GM19239 (cell line): ENCODE results near the gene MUC5AC.
"Not testable (repeated sequence)": the region's sequence is repeated elsewhere in the genome, so short reads cannot be mapped to it uniquely, and the experiment has no call there.

Experiments used
- DNase-seq: peaks from one replicate; pipeline ENCODE4 v3.0.0; 2011; ENCODE audit warnings: low spot score; ENCODE audit not compliant: insufficient read length
- FAIRE-seq: peaks from 2 replicates; lab custom pipeline; 2011; peaks lifted over from hg19 to GRCh38; lab: Jason Lieb, UNC

Gene MUC5AC

GRCh38 chr11:1140642-1141490, 16.9 kb upstream of the MUC5AC start:
- DNase-seq (no peak), FAIRE-seq (no peak)

- FAIRE-seq, result no peak
Measured at GRCh38 chr11:1146365-1146764, 11.4 kb upstream of the MUC5AC start.

GRCh38 chr11:1147792-1148191, 10.0 kb upstream of the MUC5AC start:
- no peak for FAIRE-seq

More at GRCh38 chr11:1146365-1146764, 11.4 kb upstream of the MUC5AC start:
- no peak for DNase-seq

GRCh38 chr11:1148752-1149180, 9.0 kb upstream of the MUC5AC start:
- FAIRE-seq (no peak), DNase-seq (no peak)

More at GRCh38 chr11:1147792-1148191, 10.0 kb upstream of the MUC5AC start:
- DNase-seq, result no peak

GRCh38 chr11:1149545-1149944, 8.2 kb upstream of the MUC5AC start:
- no peak for DNase-seq
- no peak for FAIRE-seq

GRCh38 chr11:1150116-1150515, 7.6 kb upstream of the MUC5AC start:
- no peak for DNase-seq
- FAIRE-seq, result no peak

GRCh38 chr11:1150769-1151365, 6.9 kb upstream of the MUC5AC start:
- FAIRE-seq (no peak), DNase-seq (no peak)

GRCh38 chr11:1151366-1152315, 6.1 kb upstream of the MUC5AC start:
- FAIRE-seq (no peak), DNase-seq (no peak)

- FAIRE-seq (no peak), DNase-seq (no peak)
Measured at GRCh38 chr11:1152316-1153104, 5.2 kb upstream of the MUC5AC start.

GRCh38 chr11:1153105-1153950, 4.4 kb upstream of the MUC5AC start:
- DNase-seq, result no peak
- FAIRE-seq, result no peak

GRCh38 chr11:1153951-1154493, 3.7 kb upstream of the MUC5AC start:
- no peak for FAIRE-seq
- no peak for DNase-seq

- DNase-seq, FAIRE-seq: not testable (repeated sequence)
Measured at GRCh38 chr11:1154656-1155055, 3.1 kb upstream of the MUC5AC start.

GRCh38 chr11:1155274-1155693, 2.5 kb upstream of the MUC5AC start:
- FAIRE-seq (no peak), DNase-seq (no peak)

GRCh38 chr11:1156506-1157340, 1.0 kb upstream of the MUC5AC start:
- FAIRE-seq, result no peak

GRCh38 chr11:1157341-1157644, 460 bp upstream of the MUC5AC start:
- FAIRE-seq, result no peak
- no peak for DNase-seq

More at GRCh38 chr11:1156506-1157340, 1.0 kb upstream of the MUC5AC start:
- no peak for DNase-seq

GRCh38 chr11:1158681-1159487, 1.1 kb downstream of the MUC5AC start:
- no peak for FAIRE-seq
- DNase-seq, result no peak
